PC-9 (cell line): ENCODE measurements around the gene RPS25. TPM values are rescaled to one million over a fixed set of nuclear protein-coding genes. Genes with fewer than 3 reads are reported as not detected.
A peak's percentile ranks its signal among the peaks of the same experiment; 100 is the strongest.

Experiments used
- BruUV-seq: library from RNA; stranded (reverse); fragments of 400-500 nt; replicated peaks from 2 replicates; lab custom pipeline; 2021; lab: Mats Ljungman, UMichigan
- CTCF ChIA-PET: fragments of 300-600 bp; sonication (Branson Sonifier 250); formaldehyde crosslinking; loops from one replicate; lab custom pipeline; 2022; ENCODE audit warnings: antibody characterized with exemption; lab: Charles Lee
- POLR2A ChIA-PET: fragments of 300-600 bp; sonication (Branson Sonifier 250); formaldehyde crosslinking; loops from one replicate; lab custom pipeline; 2022; ENCODE audit warnings: antibody characterized with exemption; ENCODE audit not compliant: unreplicated experiment; lab: Charles Lee
- DNase-seq, 2 experiments: peaks; one replicate each; pipeline versions ENCODE4 v3.0.0 to v3.0.0-alpha.2; 2015 to 2022; ENCODE audit warnings: mixed read lengths in 1 of 2
- H2AFZ ChIP-seq: fragments of 200-600 bp; sonication (generic); 2 replicates; pipeline ENCODE4 v1.8.1; 2017; ENCODE audit warnings: antibody characterized with exemption
- H3F3A ChIP-seq: fragments of 200-600 bp; sonication (generic); 2 replicates; pipeline ENCODE4 v1.8.1; 2017; ENCODE audit warnings: antibody characterized with exemption, mild to moderate bottlenecking, low read depth; ENCODE audit not compliant: insufficient read depth
- H3K27ac ChIP-seq: fragments of 200-600 bp; sonication (generic); 2 replicates; pipeline ENCODE4 v1.6.1; 2016; ENCODE audit warnings: mixed run types
- H3K27me3 ChIP-seq: fragments of 200-600 bp; sonication (generic); 2 replicates; pipeline ENCODE4 v1.6.1; 2016; ENCODE audit warnings: low read depth, mixed run types; ENCODE audit not compliant: insufficient read depth
- H3K36me3 ChIP-seq: fragments of 200-600 bp; sonication (generic); 2 replicates; pipeline ENCODE4 v1.6.1; 2016; ENCODE audit warnings: low read depth, mixed run types
- H3K4me1 ChIP-seq: fragments of 200-600 bp; sonication (generic); replicated peaks from 2 replicates; pipeline ENCODE4 v1.6.1; 2016; ENCODE audit warnings: mixed run types; ENCODE audit not compliant: insufficient read depth
- H3K4me2 ChIP-seq: fragments of 200-600 bp; sonication (generic); 2 replicates; pipeline ENCODE4 v1.6.1; 2017; ENCODE audit warnings: mixed run types
- H3K4me3 ChIP-seq: fragments of 200-600 bp; sonication (generic); 2 replicates; pipeline ENCODE4 v1.6.1; 2016; ENCODE audit warnings: mixed run types
- H3K79me2 ChIP-seq: fragments of 200-600 bp; sonication (generic); 2 replicates; pipeline ENCODE4 v1.6.1; 2017; ENCODE audit warnings: low read depth, mixed run types
- H3K9me2 ChIP-seq: fragments of 200-600 bp; sonication (generic); 2 replicates; pipeline ENCODE4 v1.8.1; 2017; ENCODE audit warnings: mild to moderate bottlenecking; ENCODE audit not compliant: insufficient read depth
- H3K9me3 ChIP-seq: fragments of 200-600 bp; sonication (generic); 2 replicates; pipeline ENCODE4 v1.8.1; 2016; ENCODE audit warnings: low read depth; ENCODE audit not compliant: insufficient read depth
- H4K20me1 ChIP-seq: fragments of 200-600 bp; sonication (generic); 2 replicates; pipeline ENCODE4 v1.8.1; 2017; ENCODE audit not compliant: insufficient read depth
- EZH2 ChIP-seq: fragments of 200-600 bp; sonication (generic); IDR thresholded peaks from 2 replicates; pipeline ENCODE4 v1.8.0; 2017; ENCODE audit warnings: antibody characterized with exemption, low read depth
- intact Hi-C: fragments of 100-400 bp; cut with micrococcal nuclease; formaldehyde crosslinking; loops from one replicate; pipeline ENCODE4 v1.10.0; 2022; ENCODE audit not compliant: unreplicated experiment
- total RNA-seq: library from RNA; stranded (reverse); gene quantifications from 2 replicates; pipeline ENCODE4 v1.2.3, GENCODE V29; 2021
- TF ChIP-seq, protein P1 (sequence below): fragments of 200-600 bp; sonication (generic); conservative IDR thresholded peaks from 2 replicates; pipeline ENCODE4 v1.6.1; 2017; ENCODE audit warnings: mixed run types, antibody characterized with exemption, mild to moderate bottlenecking, moderate library complexity

The RPS25 gene
- total RNA-seq, 1 experiment from 2014 or later = 984 TPM

DNA sequence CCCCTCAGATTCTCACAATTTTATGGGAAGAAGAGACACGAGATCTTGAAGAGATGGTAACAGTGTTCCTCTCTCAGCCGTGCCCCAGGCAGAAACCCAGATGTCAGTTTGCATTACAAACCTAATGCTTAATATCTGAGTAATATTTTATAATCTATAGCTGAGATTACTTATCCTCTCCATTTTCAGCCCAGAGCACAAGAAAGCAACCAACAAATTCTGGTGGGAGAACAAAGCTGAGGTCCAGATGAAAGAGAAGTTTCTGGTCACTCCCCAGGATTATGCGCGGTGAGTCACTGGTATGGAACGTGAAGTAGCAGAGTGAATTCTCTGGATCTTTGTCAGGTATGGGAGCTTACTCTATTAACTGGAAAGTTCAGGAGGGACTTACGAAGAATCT is 19.3 kb downstream of the RPS25 start:
- Histone ChIP-seq H2AFZ (peak overlapping the region; percentile 89), H3K9me2 (no peaks in the 10 kb centered on the region), H3K4me1 (peaks cover 33% of the 10 kb centered on the region), H3K4me3 (peak overlapping the region; percentile 86), H3K79me2 (peaks cover 48% of the 10 kb centered on the region), H3K4me2 (peak overlapping the region; percentile 96), H3F3A (peaks cover 33% of the 10 kb centered on the region), H4K20me1 (no peaks in the 10 kb centered on the region), H3K9me3 (no peaks in the 10 kb centered on the region), H3K27me3 (no peaks in the 10 kb centered on the region), H3K36me3 (peaks cover 27% of the 10 kb centered on the region), H3K27ac (peak overlapping the region; percentile 74)
- ChIA-PET CTCF (no interaction called here), POLR2A (interaction anchor here (0.6 to 0.7 kb wide), 7 partner anchors 19 to 378 kb away, joined by 4 to 18 read pairs (median 8); partner anchors contain the start of genes DDX6 and RPS25)
- TF ChIP-seq, protein P1, sequence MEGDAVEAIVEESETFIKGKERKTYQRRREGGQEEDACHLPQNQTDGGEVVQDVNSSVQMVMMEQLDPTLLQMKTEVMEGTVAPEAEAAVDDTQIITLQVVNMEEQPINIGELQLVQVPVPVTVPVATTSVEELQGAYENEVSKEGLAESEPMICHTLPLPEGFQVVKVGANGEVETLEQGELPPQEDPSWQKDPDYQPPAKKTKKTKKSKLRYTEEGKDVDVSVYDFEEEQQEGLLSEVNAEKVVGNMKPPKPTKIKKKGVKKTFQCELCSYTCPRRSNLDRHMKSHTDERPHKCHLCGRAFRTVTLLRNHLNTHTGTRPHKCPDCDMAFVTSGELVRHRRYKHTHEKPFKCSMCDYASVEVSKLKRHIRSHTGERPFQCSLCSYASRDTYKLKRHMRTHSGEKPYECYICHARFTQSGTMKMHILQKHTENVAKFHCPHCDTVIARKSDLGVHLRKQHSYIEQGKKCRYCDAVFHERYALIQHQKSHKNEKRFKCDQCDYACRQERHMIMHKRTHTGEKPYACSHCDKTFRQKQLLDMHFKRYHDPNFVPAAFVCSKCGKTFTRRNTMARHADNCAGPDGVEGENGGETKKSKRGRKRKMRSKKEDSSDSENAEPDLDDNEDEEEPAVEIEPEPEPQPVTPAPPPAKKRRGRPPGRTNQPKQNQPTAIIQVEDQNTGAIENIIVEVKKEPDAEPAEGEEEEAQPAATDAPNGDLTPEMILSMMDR = no peak
- no peak for TF ChIP-seq EZH2
- intact Hi-C loops = no loop called here
- no TSS peak for BruUV-seq
- DNase-seq = peak; percentile 65 to 92

DNA sequence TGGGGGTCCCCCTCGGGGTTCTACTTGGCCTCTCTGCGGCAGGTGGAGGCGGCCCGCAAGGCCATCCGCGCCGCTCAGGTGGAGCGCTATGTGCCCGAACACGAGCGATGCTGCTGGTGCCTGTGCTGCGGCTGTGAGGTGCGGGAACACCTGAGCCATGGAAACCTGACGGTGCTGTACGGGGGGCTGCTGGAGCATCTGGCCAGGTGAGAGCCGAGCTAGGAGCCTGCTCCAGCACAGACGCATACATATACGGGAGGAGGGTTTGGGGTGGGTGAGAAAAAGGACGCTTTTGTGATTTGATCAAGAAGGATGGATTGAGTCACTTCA is 19.8 kb downstream of the RPS25 start:
- Histone ChIP-seq H3K4me1 (peaks cover 33% of the 10 kb centered on the region), H3K27ac (peak overlapping the region; percentile 74), H3K9me3 (no peaks in the 10 kb centered on the region), H3F3A (peaks cover 29% of the 10 kb centered on the region), H3K36me3 (peaks cover 25% of the 10 kb centered on the region), H3K79me2 (peaks cover 48% of the 10 kb centered on the region), H3K4me3 (peak overlapping the region; percentile 86), H3K9me2 (no peaks in the 10 kb centered on the region), H2AFZ (peak overlapping the region; percentile 89), H3K27me3 (no peaks in the 10 kb centered on the region), H4K20me1 (no peaks in the 10 kb centered on the region), H3K4me2 (peak overlapping the region; percentile 96)
- no peak for DNase-seq
- TF ChIP-seq, protein P1 = no peak
- no peak for TF ChIP-seq EZH2
- CTCF ChIA-PET = no interaction called here
- intact Hi-C loops = no loop called here
- POLR2A ChIA-PET = interaction anchor here (0.6 kb wide), 2 partner anchors 19 to 214 kb away, joined by 8 to 14 read pairs; partner anchors contain the start of gene RPS25
- BruUV-seq = no TSS peak

DNA sequence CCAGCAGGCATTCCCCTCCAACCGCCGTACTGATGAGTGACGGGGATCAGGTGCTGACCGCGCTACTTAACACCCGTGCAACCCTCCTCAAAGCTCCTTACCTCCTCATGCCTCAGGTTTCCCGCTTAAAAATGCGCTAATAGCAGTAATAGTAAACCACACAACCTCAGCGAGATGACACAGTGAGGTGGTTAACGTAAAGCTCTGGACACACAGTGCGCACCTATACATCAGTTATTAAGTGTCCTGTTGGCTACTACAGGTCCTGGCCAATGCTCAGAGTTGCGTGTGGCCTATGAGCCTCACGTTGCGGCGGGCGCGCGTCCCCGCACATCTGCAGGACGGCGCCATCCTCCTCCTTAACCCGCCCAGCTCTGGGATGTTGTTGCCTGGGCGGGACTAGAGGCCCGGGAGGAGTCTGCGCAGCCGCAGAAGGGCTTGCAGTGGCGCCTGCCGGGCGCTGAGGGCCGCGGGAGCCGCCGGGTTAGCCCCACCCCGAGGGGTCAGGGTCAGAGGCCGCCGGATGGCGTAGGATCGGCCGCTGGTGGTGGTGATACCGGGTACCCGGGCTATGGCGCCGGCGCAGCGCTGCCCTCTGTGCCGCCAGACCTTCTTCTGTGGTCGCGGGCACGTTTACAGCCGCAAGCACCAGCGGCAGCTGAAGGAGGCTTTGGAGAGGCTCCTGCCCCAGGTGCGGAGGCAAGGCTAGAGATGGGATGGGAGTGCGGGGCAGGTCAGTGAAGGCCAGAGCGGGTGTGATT is 20.3 kb downstream of the RPS25 start, which contains the start of gene CENATAC:
Gene CENATAC, plus strand, starts transcription at position 512 of the 761 bp plus-strand sequence. Its CDS starts 60 bp downstream, at position 572.
- H3K4me2 ChIP-seq = peak within 1 kb of the TSS; percentile 96
- ChIA-PET CTCF (no interaction called here), POLR2A (interaction anchor here (0.6 kb wide), 1 partner anchor 308 kb away, joined by 3 read pairs; no protein-coding TSS in a partner anchor)
- no TSS peak for BruUV-seq
- peaks cover 25% of the 10 kb centered on the region for H3K36me3 ChIP-seq
- peaks cover 33% of the 10 kb centered on the region for H3K4me1 ChIP-seq
- no peaks in the 10 kb centered on the region for H4K20me1 ChIP-seq
- peak within 1 kb of the TSS; percentile 86 for H3K4me3 ChIP-seq
- no peaks in the 10 kb centered on the region for H3K9me3 ChIP-seq
- peak within 1 kb of the TSS; percentile 89 for H2AFZ ChIP-seq
- TF ChIP-seq, protein P1 = no peak
- no peak for TF ChIP-seq EZH2
- peak within 1 kb of the TSS; percentile 74 for H3K27ac ChIP-seq
- peaks cover 29% of the 10 kb centered on the region for H3F3A ChIP-seq
- H3K9me2 ChIP-seq = no peaks in the 10 kb centered on the region
- DNase-seq = peak; percentile 82 to 89
- intact Hi-C loops = no loop called here
- peaks cover 48% of the 10 kb centered on the region for H3K79me2 ChIP-seq
- no peaks in the 10 kb centered on the region for H3K27me3 ChIP-seq
